Erythroblast (primary cell): ENCODE results near the gene TMC8.

ENCODE experiments used
- GATA1 ChIP-seq: IDR thresholded peaks from 2 replicates; pipeline ENCODE4 v1.6.1; 2011; ENCODE audit warnings: low read depth, mild to moderate bottlenecking, control low read depth, low read length, moderate library complexity
- POLR2A ChIP-seq: IDR thresholded peaks from 2 replicates; pipeline ENCODE4 v1.6.1; 2011; ENCODE audit warnings: mild to moderate bottlenecking, low read length

- TF ChIP-seq POLR2A (no peak), GATA1 (no peak)
These were observed 9.4 kb upstream of the TMC8 start for GRCh38 chr17:78120971-78121800.
